Measurements from ENCODE around the gene REXO1.

DNA sequence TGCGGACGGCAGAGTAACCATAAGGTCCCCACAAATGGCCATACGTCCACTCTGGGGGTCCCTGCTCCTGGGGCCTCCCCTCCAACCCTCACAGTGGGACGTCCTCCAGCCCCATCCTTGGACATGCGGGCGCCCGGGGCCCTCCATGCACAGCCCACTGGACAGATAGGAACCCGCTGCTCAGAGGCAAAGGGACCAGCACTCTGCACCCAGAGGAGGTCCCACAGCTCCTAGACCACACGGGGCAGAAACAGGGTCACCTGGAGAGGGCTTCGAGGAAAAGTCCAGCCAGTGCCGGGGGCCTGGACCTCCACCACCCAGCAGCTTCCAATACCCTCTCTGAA, 11.1 kb downstream of the REXO1 start:
- TF ChIP-seq, protein P1, sequence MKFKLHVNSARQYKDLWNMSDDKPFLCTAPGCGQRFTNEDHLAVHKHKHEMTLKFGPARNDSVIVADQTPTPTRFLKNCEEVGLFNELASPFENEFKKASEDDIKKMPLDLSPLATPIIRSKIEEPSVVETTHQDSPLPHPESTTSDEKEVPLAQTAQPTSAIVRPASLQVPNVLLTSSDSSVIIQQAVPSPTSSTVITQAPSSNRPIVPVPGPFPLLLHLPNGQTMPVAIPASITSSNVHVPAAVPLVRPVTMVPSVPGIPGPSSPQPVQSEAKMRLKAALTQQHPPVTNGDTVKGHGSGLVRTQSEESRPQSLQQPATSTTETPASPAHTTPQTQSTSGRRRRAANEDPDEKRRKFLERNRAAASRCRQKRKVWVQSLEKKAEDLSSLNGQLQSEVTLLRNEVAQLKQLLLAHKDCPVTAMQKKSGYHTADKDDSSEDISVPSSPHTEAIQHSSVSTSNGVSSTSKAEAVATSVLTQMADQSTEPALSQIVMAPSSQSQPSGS (tag by site-specific recombination; IDR thresholded peaks at IDR 0.05; ENCODE audit: low read depth) = no peak
- no peak for TF ChIP-seq ZNF19 (tag by site-specific recombination; IDR thresholded peaks at IDR 0.05; ENCODE audit: low read depth)
- no peak for TF ChIP-seq ZNF558 (tag by site-specific recombination; IDR thresholded peaks at IDR 0.05)
- TF ChIP-seq, protein P2, sequence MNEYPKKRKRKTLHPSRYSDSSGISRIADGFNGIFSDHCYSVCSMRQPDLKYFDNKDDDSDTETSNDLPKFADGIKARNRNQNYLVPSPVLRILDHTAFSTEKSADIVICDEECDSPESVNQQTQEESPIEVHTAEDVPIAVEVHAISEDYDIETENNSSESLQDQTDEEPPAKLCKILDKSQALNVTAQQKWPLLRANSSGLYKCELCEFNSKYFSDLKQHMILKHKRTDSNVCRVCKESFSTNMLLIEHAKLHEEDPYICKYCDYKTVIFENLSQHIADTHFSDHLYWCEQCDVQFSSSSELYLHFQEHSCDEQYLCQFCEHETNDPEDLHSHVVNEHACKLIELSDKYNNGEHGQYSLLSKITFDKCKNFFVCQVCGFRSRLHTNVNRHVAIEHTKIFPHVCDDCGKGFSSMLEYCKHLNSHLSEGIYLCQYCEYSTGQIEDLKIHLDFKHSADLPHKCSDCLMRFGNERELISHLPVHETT (tag by site-specific recombination; IDR thresholded peaks at IDR 0.05) = no peak
- no peak for TF ChIP-seq ZNF121 (tag by site-specific recombination; IDR thresholded peaks at IDR 0.05)
- TF ChIP-seq, protein P3, sequence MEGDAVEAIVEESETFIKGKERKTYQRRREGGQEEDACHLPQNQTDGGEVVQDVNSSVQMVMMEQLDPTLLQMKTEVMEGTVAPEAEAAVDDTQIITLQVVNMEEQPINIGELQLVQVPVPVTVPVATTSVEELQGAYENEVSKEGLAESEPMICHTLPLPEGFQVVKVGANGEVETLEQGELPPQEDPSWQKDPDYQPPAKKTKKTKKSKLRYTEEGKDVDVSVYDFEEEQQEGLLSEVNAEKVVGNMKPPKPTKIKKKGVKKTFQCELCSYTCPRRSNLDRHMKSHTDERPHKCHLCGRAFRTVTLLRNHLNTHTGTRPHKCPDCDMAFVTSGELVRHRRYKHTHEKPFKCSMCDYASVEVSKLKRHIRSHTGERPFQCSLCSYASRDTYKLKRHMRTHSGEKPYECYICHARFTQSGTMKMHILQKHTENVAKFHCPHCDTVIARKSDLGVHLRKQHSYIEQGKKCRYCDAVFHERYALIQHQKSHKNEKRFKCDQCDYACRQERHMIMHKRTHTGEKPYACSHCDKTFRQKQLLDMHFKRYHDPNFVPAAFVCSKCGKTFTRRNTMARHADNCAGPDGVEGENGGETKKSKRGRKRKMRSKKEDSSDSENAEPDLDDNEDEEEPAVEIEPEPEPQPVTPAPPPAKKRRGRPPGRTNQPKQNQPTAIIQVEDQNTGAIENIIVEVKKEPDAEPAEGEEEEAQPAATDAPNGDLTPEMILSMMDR (tag by site-specific recombination; IDR thresholded peaks at IDR 0.05) = no peak
- TF ChIP-seq, protein P4, sequence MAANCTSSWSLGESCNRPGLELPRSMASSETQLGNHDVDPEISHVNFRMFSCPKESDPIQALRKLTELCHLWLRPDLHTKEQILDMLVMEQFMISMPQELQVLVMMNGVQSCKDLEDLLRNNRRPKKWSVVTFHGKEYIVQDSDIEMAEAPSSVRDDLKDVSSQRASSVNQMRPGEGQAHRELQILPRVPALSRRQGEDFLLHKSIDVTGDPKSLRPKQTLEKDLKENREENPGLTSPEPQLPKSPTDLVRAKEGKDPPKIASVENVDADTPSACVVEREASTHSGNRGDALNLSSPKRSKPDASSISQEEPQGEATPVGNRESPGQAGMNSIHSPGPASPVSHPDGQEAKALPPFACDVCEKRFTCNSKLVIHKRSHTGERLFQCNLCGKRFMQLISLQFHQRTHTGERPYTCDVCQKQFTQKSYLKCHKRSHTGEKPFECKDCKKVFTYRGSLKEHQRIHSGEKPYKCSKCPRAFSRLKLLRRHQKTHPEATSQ (tag by site-specific recombination; IDR thresholded peaks at IDR 0.05) = no peak
- TF ChIP-seq BCL11A (tag by site-specific recombination; IDR thresholded peaks at IDR 0.05; ENCODE audit: low read depth) = no peak
- no peak for TF ChIP-seq KLF7 (tag by site-specific recombination; IDR thresholded peaks at IDR 0.05; ENCODE audit: borderline replicate concordance)

All from HEK293 (cell line).